ENCODE measurements around the gene GOLGA7B. TPM values are rescaled to one million over a fixed set of nuclear protein-coding genes. Genes with fewer than 3 reads are reported as not detected.

Gene GOLGA7B
- total and polyA plus RNA-seq, 9 of the 15 experiments (the other 6 are each of a cell fraction or from before 2014, with no cell fraction given) = 0.03 to 0.07 (median 0.04) TPM; not detected in 3

DNA sequence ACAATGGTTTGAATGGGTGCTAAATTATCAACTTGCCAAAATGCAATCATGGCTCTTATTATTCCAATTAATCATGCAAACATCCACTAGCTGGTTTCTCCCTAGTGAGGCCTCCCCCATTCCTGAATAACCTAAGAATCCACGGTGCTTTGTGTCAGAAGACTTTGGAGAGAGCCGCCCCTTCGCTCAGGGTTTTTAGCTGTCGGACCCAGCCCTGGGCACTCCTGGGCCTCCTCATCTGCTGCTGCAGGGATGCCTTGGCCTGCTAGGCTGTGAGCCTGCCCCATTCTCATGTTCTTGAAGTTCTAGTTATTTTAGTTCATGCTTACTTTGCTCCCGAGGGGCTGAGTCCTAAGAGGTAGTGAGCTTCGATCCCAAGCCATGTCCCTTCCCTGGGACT is 43.7 kb upstream of the GOLGA7B start:
- no peak overlapping the region for H3K4me3 ChIP-seq
- TF ChIP-seq C11orf30 (IDR thresholded peaks at IDR 0.05; ENCODE audit: low read depth) (no peak), RBBP5 (IDR thresholded peaks at IDR 0.05; ENCODE audit: borderline replicate concordance, insufficient read depth, low read length, poor library complexity, severe bottlenecking) (no peak), CXXC5 (CRISPR knock-in tag; IDR thresholded peaks at IDR 0.05) (no peak)
- TF ChIP-seq, protein P1, sequence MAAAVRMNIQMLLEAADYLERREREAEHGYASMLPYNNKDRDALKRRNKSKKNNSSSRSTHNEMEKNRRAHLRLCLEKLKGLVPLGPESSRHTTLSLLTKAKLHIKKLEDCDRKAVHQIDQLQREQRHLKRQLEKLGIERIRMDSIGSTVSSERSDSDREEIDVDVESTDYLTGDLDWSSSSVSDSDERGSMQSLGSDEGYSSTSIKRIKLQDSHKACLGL (CRISPR knock-in tag; IDR thresholded peaks at IDR 0.05; ENCODE audit: borderline replicate concordance, poor library complexity, severe bottlenecking) = no peak
- no peaks in the 10 kb centered on the region for H3K9me1 ChIP-seq (ENCODE audit: control insufficient read depth, insufficient read depth, low read length)
- no peak for FAIRE-seq
- H2AFZ ChIP-seq (ENCODE audit: low read depth, low read length) = no peak overlapping the region
- no peaks in the 10 kb centered on the region for H3K79me2 ChIP-seq (ENCODE audit: control insufficient read depth, insufficient read depth, low read length)
- ChIA-PET CTCF (ENCODE audit: low intra/inter-chr PET ratio) (no interaction called here), POLR2A (no interaction called here)
- no peak overlapping the region for H3K4me2 ChIP-seq (ENCODE audit: insufficient read depth, low read length)
- 44% methylated on average over 6 of the region's 6 CpGs for WGBS (ENCODE audit: insufficient coverage, low coverage, missing lambda C conversion rate)
- no peak for DNase-seq (ENCODE audit: extremely low read depth in 1 of 4, low spot score in 3 of 4)
- peaks cover 4 to 8% of the 10 kb centered on the region in 2 experiments; a peak in 3 of 5 replicates for H3K4me1 ChIP-seq (replicated peaks in 1 of 2; ENCODE audit: control insufficient read depth in 2 of 2, insufficient read depth in 2 of 2, low read length in 2 of 2)
- no peak for ATAC-seq
- in situ Hi-C loops (cut with MboI) = no loop called here
- intact Hi-C loops (cut with micrococcal nuclease) = no loop called here
- peaks cover 0 to 3% of the 10 kb centered on the region in 2 experiments; a peak in 1 of 5 replicates for H3K27me3 ChIP-seq (ENCODE audit: control insufficient read depth in 2 of 2, insufficient read depth in 2 of 2, low read length in 2 of 2)
- H4K20me1 ChIP-seq (replicated peaks; ENCODE audit: control insufficient read depth, insufficient read depth, low read length) = no peaks in the 10 kb centered on the region
- H3K9ac ChIP-seq (ENCODE audit: insufficient read depth in 1 of 2, low read depth in 2 of 2, low read length in 2 of 2) = no peak overlapping the region
- H3K36me3 ChIP-seq (ENCODE audit: control insufficient read depth, insufficient read depth, low read length) = no peaks in the 10 kb centered on the region
- H3K9me3 ChIP-seq (replicated peaks; ENCODE audit: control insufficient read depth, insufficient read depth, low read depth, low read length) = no peaks in the 10 kb centered on the region
- no peak overlapping the region for H3K27ac ChIP-seq (ENCODE audit: extremely low read depth, low read depth, low read length)
- no TSS peak for BruUV-seq (replicated peaks)

DNA sequence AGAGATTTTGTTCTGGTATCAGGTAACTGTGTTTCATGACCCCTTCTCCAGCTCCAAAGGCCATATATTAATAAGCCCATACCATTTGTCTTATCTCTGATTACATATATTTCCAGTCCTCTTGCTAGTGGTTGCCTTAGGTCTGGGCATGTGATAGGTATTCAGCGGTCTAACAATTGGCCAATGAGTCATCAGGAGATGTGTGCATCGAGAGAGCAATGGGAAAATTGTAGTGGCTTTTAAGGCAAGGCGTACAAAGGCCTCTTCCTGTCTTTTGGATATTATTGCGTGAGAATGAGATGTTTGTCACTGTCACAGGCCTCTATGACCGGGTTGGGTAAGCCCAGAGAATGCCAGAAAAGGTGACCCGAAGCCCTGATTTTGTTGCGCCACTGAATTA is 39.2 kb upstream of the GOLGA7B start:
- Histone ChIP-seq H2AFZ (ENCODE audit: low read depth, low read length) (peak overlapping the region; percentile 45; the same call in 1 of the 2 replicates), H3K36me3 (ENCODE audit: control insufficient read depth, insufficient read depth, low read length) (no peaks in the 10 kb centered on the region), H3K79me2 (ENCODE audit: control insufficient read depth, insufficient read depth, low read length) (no peaks in the 10 kb centered on the region), H3K4me3 (no peak overlapping the region), H4K20me1 (replicated peaks; ENCODE audit: control insufficient read depth, insufficient read depth, low read length) (no peaks in the 10 kb centered on the region), H3K4me1 (replicated peaks in 1 of 2; ENCODE audit: control insufficient read depth in 2 of 2, insufficient read depth in 2 of 2, low read length in 2 of 2) (peaks cover 4 to 21% of the 10 kb centered on the region in 2 experiments; a peak in 3 of 5 replicates), H3K27me3 (ENCODE audit: control insufficient read depth in 2 of 2, insufficient read depth in 2 of 2, low read length in 2 of 2) (no peaks in the 10 kb centered on the region), H3K9ac (ENCODE audit: insufficient read depth in 1 of 2, low read depth in 2 of 2, low read length in 2 of 2) (no peak overlapping the region), H3K4me2 (ENCODE audit: insufficient read depth, low read length) (no peak overlapping the region), H3K9me3 (replicated peaks; ENCODE audit: control insufficient read depth, insufficient read depth, low read depth, low read length) (no peaks in the 10 kb centered on the region), H3K27ac (ENCODE audit: extremely low read depth, low read depth, low read length) (no peak overlapping the region; the same call in 2 of the 3 replicates), H3K9me1 (ENCODE audit: control insufficient read depth, insufficient read depth, low read length) (no peaks in the 10 kb centered on the region)
- WGBS (ENCODE audit: insufficient coverage, low coverage, missing lambda C conversion rate) = 27% methylated on average over 5 of the region's 7 CpGs
- DNase-seq (ENCODE audit: extremely low read depth in 1 of 4, low spot score in 3 of 4) (peak in 2 of 4 experiments; percentile 31 to 36), FAIRE-seq (no peak), ATAC-seq (no peak)
- in situ Hi-C loops (cut with MboI) = no loop called here
- intact Hi-C loops (cut with micrococcal nuclease) = no loop called here
- CTCF ChIA-PET (ENCODE audit: low intra/inter-chr PET ratio) = interaction anchor here (0.5 kb wide), 1 partner anchor 710 kb away, joined by 3 read pairs; no protein-coding TSS in a partner anchor
- POLR2A ChIA-PET = interaction anchor here (0.7 kb wide), 2 partner anchors 9 to 121 kb away, joined by 3 read pairs; no protein-coding TSS in a partner anchor
- BruUV-seq (replicated peaks) = no TSS peak
- TF ChIP-seq ZC3H8 (IDR thresholded peaks at IDR 0.05) (no peak), GABPB1 (CRISPR knock-in tag; IDR thresholded peaks at IDR 0.05) (no peak), JUND (IDR thresholded peaks at IDR 0.05; ENCODE audit: borderline replicate concordance, low read depth, low read length) (peak; percentile 76), JUND (tag; IDR thresholded peaks at IDR 0.05; ENCODE audit: borderline replicate concordance, low read depth, low read length) (peak; percentile 38; the same call in 1 of the 3 replicates), SOX6 (IDR thresholded peaks at IDR 0.05) (0 out of 2 replicates have a peak, but pooled peaks have one; percentile 24), DDX20 (tag; IDR thresholded peaks at IDR 0.05; ENCODE audit: low read depth) (no peak), ZNF124 (CRISPR knock-in tag; IDR thresholded peaks at IDR 0.05) (no peak)
- TF ChIP-seq, protein P2, sequence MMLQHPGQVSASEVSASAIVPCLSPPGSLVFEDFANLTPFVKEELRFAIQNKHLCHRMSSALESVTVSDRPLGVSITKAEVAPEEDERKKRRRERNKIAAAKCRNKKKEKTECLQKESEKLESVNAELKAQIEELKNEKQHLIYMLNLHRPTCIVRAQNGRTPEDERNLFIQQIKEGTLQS (IDR thresholded peaks at IDR 0.05) = peak; percentile 83
- TF ChIP-seq, protein P2 (CRISPR knock-in tag; conservative IDR thresholded peaks at IDR 0.05) = no peak

Measured in K562 (cell line).